Liver (tissue), 9 donors: ENCODE results near the gene PPP2R2D. TPM values are rescaled to one million over a fixed set of nuclear protein-coding genes. Genes with fewer than 3 reads are reported as not detected.

Experiments
- DNase-seq: peaks from one replicate; pipeline ENCODE4 v3.0.0-alpha.2; 2017; ENCODE audit warnings: low spot score
- H3K27ac ChIP-seq, 2 donors: one replicate each; pipeline ENCODE4 v1.7.0; 2013; ENCODE audit warnings: inconsistent platforms in 2 of 2, low read length in 2 of 2, control low read depth in 1 of 2, low read depth in 1 of 2, mild to moderate bottlenecking in 1 of 2
- H3K27me3 ChIP-seq, 4 donors: one replicate each; pipeline versions ENCODE4 v1.6.1 to v1.7.0; 2013; ENCODE audit warnings: low read length in 3 of 4, inconsistent platforms in 1 of 4, mild to moderate bottlenecking in 1 of 4, moderate library complexity in 1 of 4; ENCODE audit not compliant: control insufficient read depth in 4 of 4, insufficient read depth in 4 of 4
- H3K36me3 ChIP-seq, 4 donors: one replicate each; pipeline versions ENCODE4 v1.6.1 to v1.7.0; 2013; ENCODE audit warnings: low read length in 3 of 4, mild to moderate bottlenecking in 3 of 4, low read depth in 1 of 4, moderate library complexity in 1 of 4; ENCODE audit not compliant: control insufficient read depth in 4 of 4, insufficient read depth in 3 of 4
- H3K4me1 ChIP-seq, 4 donors: one replicate each; pipeline versions ENCODE4 v1.6.1 to v1.7.0; 2013; ENCODE audit warnings: low read length in 3 of 4, mild to moderate bottlenecking in 3 of 4, moderate library complexity in 1 of 4; ENCODE audit not compliant: control insufficient read depth in 4 of 4, insufficient read depth in 4 of 4
- H3K4me3 ChIP-seq, 3 donors: one replicate each; pipeline versions ENCODE4 v1.6.1 to v1.7.0; 2013; ENCODE audit warnings: low read length in 3 of 3, control low read depth in 1 of 3, low read depth in 1 of 3, mild to moderate bottlenecking in 1 of 3
- H3K9ac ChIP-seq, 2 donors: one replicate each; pipeline ENCODE4 v1.7.0; 2013; ENCODE audit warnings: low read length in 2 of 2, mild to moderate bottlenecking in 2 of 2, moderate library complexity in 2 of 2, control low read depth in 1 of 2, low read depth in 1 of 2
- H3K9me3 ChIP-seq, 4 donors: one replicate each; pipeline versions ENCODE4 v1.6.1 to v1.7.0; 2013; ENCODE audit warnings: low read length in 3 of 4; ENCODE audit not compliant: control insufficient read depth in 4 of 4
- CTCF ChIP-seq: fragments of 150-350 bp; IDR thresholded peaks from 2 replicates; pipeline ENCODE4 v1.5.1; 2017; ENCODE audit warnings: improper control_type of control experiment, low read depth, low read length; ENCODE audit not compliant: missing input control
- FOXA1 ChIP-seq: IDR thresholded peaks from 2 replicates; pipeline ENCODE4 v1.6.1; 2016; ENCODE audit warnings: antibody characterized with exemption
- FOXA2 ChIP-seq: IDR thresholded peaks from 2 replicates; pipeline ENCODE4 v1.6.1; 2016; ENCODE audit warnings: antibody characterized with exemption
- GABPA ChIP-seq, 2 donors: IDR thresholded peaks in 1 of 2; conservative IDR thresholded peaks in 1 of 2; 2 replicates each; pipeline ENCODE4 v1.6.1; 2016; ENCODE audit warnings: antibody characterized with exemption in 2 of 2, mild to moderate bottlenecking in 1 of 2, moderate library complexity in 1 of 2
- HNF4A ChIP-seq, 2 donors: conservative IDR thresholded peaks; 2 replicates each; pipeline ENCODE4 v1.6.1; 2016; ENCODE audit warnings: antibody characterized with exemption in 2 of 2, mild to moderate bottlenecking in 2 of 2
- HNF4G ChIP-seq: IDR thresholded peaks from 2 replicates; pipeline ENCODE4 v1.6.1; 2016; ENCODE audit warnings: antibody characterized with exemption
- MAX ChIP-seq: IDR thresholded peaks from 2 replicates; pipeline ENCODE4 v1.6.1; 2016; ENCODE audit warnings: antibody characterized with exemption
- NR2F2 ChIP-seq: IDR thresholded peaks from 2 replicates; pipeline ENCODE4 v1.6.1; 2016; ENCODE audit warnings: antibody characterized with exemption
- REST ChIP-seq: IDR thresholded peaks from 2 replicates; pipeline ENCODE4 v1.6.1; 2016; ENCODE audit warnings: antibody characterized with exemption, mild to moderate bottlenecking
- RXRA ChIP-seq, 2 donors: IDR thresholded peaks; 2 replicates each; pipeline ENCODE4 v1.6.1; 2017 to 2018; ENCODE audit warnings: antibody characterized with exemption in 2 of 2, mild to moderate bottlenecking in 1 of 2
- SP1 ChIP-seq: IDR thresholded peaks from 2 replicates; pipeline ENCODE4 v1.6.1; 2018; ENCODE audit warnings: antibody characterized with exemption, mild to moderate bottlenecking
- TAF1 ChIP-seq: conservative IDR thresholded peaks from 2 replicates; pipeline ENCODE4 v1.6.1; 2016; ENCODE audit warnings: antibody characterized with exemption, mild to moderate bottlenecking
- YY1 ChIP-seq: IDR thresholded peaks from 2 replicates; pipeline ENCODE4 v1.6.1; 2016; ENCODE audit warnings: antibody characterized with exemption, mild to moderate bottlenecking
- ZBTB33 ChIP-seq: IDR thresholded peaks from 2 replicates; pipeline ENCODE4 v1.6.1; 2016; ENCODE audit warnings: antibody characterized with exemption
- WGBS: extraction: QIAGEN DNeasy Blood & Tissue Kit; methylation state at CpG from one replicate; pipeline ENCODE4 v1.1.7; 2013; 5-methylcytosine and 5-hydroxymethylcytosine counted together
- polyA plus RNA-seq, 2 donors: library from polyadenylated mRNA; stranded (reverse) in 1 of 2; unstranded in 1 of 2; fragments of 200-250 nt in 1 of 2; fragments of >200 nt in 1 of 2; fragmentation: Nextera tagmentation in 1 of 2; extraction: Ambion mirVana in 1 of 2; gene quantifications; one replicate each; pipeline versions ENCODE4 v1.2.1 to v1.2.3, GENCODE V29; 2013 to 2015
- total RNA-seq, 2 donors: library from RNA; depleted of rRNA; stranded (reverse); fragments of >200 nt; gene quantifications; one replicate each; pipeline ENCODE4 v1.2.3, GENCODE V29; 2014
- donor health status: healthy.
- donor health status: healthy.
- donor health status: healthy.
- donor health status: healthy.
- donor health status: healthy.

PPP2R2D gene
- total and polyA plus RNA-seq, 4 donors, result 5.9 to 20.5 (median 14.3) TPM

GRCh38 chr10:131911451-131911850, 10.6 kb downstream of the PPP2R2D start (continued):
- TF ChIP-seq REST (no peak), MAX (no peak)

GRCh38 chr10:131912620-131913019, 11.8 kb downstream of the PPP2R2D start:
- Histone ChIP-seq H3K4me3 (no peak overlapping the region), H3K27ac (no peak overlapping the region), H3K4me1 (peaks cover 0 to 15% (median 6%) of the 10 kb centered on the region in 4 donors), H3K9me3 (no peaks in the 10 kb centered on the region), H3K27me3 (no peaks in the 10 kb centered on the region), H3K9ac (no peak overlapping the region), H3K36me3 (peaks cover 0 to 12% (median 1%) of the 10 kb centered on the region in 4 donors)
- no peak for DNase-seq
- 98% methylated on average over 3 of the region's 3 CpGs for WGBS
- no peak for TF ChIP-seq CTCF
- no peak for TF ChIP-seq GABPA (IDR thresholded peaks at IDR 0.05 in 1 of 2, conservative IDR thresholded peaks at IDR 0.05 in 1 of 2)
- TF ChIP-seq FOXA1, result no peak
- TF ChIP-seq FOXA2, result no peak
- TF ChIP-seq HNF4G, result no peak
- no peak for TF ChIP-seq SP1
- no peak for TF ChIP-seq HNF4A (conservative IDR thresholded peaks at IDR 0.05)
- TF ChIP-seq TAF1, result no peak
- no peak for TF ChIP-seq MAX
- TF ChIP-seq YY1, result no peak
- no peak for TF ChIP-seq NR2F2
- no peak for TF ChIP-seq ZBTB33

- no peaks in the 10 kb centered on the region for H3K27me3 ChIP-seq
- 90% methylated on average over 11 of the region's 11 CpGs for WGBS
- DNase-seq, result no peak
- TF ChIP-seq HNF4A (conservative IDR thresholded peaks at IDR 0.05) (no peak), GABPA (IDR thresholded peaks at IDR 0.05 in 1 of 2, conservative IDR thresholded peaks at IDR 0.05 in 1 of 2) (no peak), RXRA (IDR thresholded peaks at IDR 0.05) (no peak)
- H3K36me3 ChIP-seq, result peaks cover 0 to 9% (median 0%) of the 10 kb centered on the region in 4 donors
- H3K9ac ChIP-seq, result no peak overlapping the region
- peaks cover 0 to 3% (median 0%) of the 10 kb centered on the region in 4 donors for H3K4me1 ChIP-seq
- H3K4me3 ChIP-seq, result no peak overlapping the region
- H3K9me3 ChIP-seq, result no peaks in the 10 kb centered on the region
- H3K27ac ChIP-seq, result no peak overlapping the region
Measured at GRCh38 chr10:131915484-131915883, 14.7 kb downstream of the PPP2R2D start.
